Keratinocyte (primary cell): ENCODE results near the gene TIAM2.

Experiments
- EZH2 ChIP-seq: IDR thresholded peaks from one replicate; pipeline ENCODE4 v1.6.1; 2012; ENCODE audit warnings: inconsistent platforms, mild to moderate bottlenecking, low read length, moderate library complexity
- TF ChIP-seq, protein P1 (sequence below), 3 experiments: IDR thresholded peaks in 1 of 3; conservative IDR thresholded peaks in 1 of 3; optimal IDR thresholded peaks in 1 of 3; 2 replicates in 2 of 3; 3 replicates in 1 of 3; pipeline versions ENCODE3 to v1.5.1; 2011; ENCODE audit warnings: low read length in 3 of 3, mild to moderate bottlenecking in 3 of 3, moderate library complexity in 2 of 3, control low read depth in 1 of 3, inconsistent platforms in 1 of 3; ENCODE audit not compliant: insufficient read depth in 2 of 3; ENCODE audit errors: extremely low read depth in 1 of 3

DNA sequence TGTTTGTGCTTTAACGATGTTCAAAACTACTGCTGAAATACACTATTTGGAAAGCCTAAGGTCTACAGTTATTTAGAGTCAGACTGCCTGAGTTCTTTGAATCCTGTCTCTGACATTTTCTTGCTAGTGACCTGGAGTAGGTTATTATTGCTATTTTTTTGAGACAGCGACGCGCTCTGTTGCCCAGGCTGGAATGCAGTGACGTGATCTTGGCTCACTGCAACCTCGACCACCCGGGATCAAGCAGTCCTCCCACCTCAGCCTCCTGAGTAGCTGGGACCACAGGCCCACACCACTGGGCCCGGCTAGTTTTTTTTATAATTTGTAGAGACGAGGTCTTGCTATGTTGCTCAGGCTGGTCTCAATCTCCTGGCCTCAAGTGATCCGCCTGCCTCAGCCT lies 96.6 kb downstream of the TIAM2 start:
- TF ChIP-seq, protein P1, sequence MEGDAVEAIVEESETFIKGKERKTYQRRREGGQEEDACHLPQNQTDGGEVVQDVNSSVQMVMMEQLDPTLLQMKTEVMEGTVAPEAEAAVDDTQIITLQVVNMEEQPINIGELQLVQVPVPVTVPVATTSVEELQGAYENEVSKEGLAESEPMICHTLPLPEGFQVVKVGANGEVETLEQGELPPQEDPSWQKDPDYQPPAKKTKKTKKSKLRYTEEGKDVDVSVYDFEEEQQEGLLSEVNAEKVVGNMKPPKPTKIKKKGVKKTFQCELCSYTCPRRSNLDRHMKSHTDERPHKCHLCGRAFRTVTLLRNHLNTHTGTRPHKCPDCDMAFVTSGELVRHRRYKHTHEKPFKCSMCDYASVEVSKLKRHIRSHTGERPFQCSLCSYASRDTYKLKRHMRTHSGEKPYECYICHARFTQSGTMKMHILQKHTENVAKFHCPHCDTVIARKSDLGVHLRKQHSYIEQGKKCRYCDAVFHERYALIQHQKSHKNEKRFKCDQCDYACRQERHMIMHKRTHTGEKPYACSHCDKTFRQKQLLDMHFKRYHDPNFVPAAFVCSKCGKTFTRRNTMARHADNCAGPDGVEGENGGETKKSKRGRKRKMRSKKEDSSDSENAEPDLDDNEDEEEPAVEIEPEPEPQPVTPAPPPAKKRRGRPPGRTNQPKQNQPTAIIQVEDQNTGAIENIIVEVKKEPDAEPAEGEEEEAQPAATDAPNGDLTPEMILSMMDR (optimal IDR thresholded peaks at IDR 0.05 in 1 of 3, IDR thresholded peaks at IDR 0.05 in 1 of 3, conservative IDR thresholded peaks at IDR 0.05 in 1 of 3; ENCODE audit: extremely low read depth in 1 of 3, insufficient read depth in 2 of 3, low read length in 3 of 3) = no peak
- TF ChIP-seq EZH2 = no peak
